ENCODE results near the gene ERP27. TPM values are rescaled to one million over a fixed set of nuclear protein-coding genes. Genes with fewer than 3 reads are reported as not detected.

Gene ERP27
- total RNA-seq, 1 donor from 2014 or later: 1.0 TPM

DNA sequence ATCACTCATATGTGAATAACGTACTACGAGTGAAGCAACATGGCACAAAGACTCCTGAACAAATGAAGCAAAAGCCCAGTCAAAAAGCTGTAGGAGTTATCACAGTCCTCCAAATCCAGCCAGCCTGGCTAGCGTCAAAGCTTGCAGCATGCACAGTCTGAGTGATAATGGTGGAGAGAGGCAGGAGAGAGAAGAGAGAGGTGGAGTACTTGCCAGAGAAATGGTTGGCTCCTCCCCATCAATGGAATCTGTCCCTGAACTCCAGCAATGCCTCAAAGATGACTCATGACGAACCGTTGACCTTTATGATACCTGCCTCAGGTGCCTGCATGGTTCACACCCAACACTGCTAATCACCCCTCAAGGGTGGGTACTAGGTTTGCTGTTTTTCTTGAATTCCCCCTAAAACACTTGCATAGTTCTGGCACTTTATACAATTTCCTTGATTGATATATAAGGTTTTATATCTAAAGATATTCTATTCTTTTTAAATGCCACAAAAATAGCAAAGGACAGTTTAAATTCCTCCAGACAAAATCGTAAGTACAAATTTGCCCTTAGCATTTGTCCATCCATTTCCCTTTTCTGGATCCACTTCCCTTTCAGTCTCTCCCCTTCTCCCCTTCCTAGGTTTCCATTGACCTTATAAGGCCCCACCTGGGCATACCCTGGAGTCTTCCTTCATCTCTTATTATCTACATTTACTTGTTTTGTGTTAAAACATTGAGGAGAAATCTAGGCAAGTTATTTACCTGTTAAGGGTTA lies 12.8 kb upstream of the ERP27 start:
- Histone ChIP-seq H2AFZ (ENCODE audit: low read depth, low read length) (no peak overlapping the region), H4K20me1 (ENCODE audit: insufficient read depth, low read length) (no peaks in the 10 kb centered on the region), H3K27me3 (ENCODE audit: insufficient read depth, low read length) (no peaks in the 10 kb centered on the region), H3K9me3 (ENCODE audit: insufficient read depth, low read depth, low read length) (no peaks in the 10 kb centered on the region), H3K4me2 (ENCODE audit: low read length) (peak overlapping the region; percentile 1), H3K79me2 (ENCODE audit: insufficient read depth, low read length) (no peaks in the 10 kb centered on the region), H3K9ac (ENCODE audit: low read length) (peak overlapping the region; percentile 41), H3K36me3 (ENCODE audit: insufficient read depth, low read length) (no peaks in the 10 kb centered on the region), H3K4me1 (ENCODE audit: insufficient read depth, low read length) (peaks cover 34% of the 10 kb centered on the region), H3K27ac (ENCODE audit: low read depth, low read length) (peak overlapping the region; percentile 80), H3K4me3 (ENCODE audit: insufficient read depth, low read depth, low read length) (no peak overlapping the region)
- DNase-seq (ENCODE audit: low read depth) (no peak), FAIRE-seq (no peak)
- Mint-ChIP-seq H3K9me3 (ENCODE audit: unreplicated experiment) (peaks cover 3% of the 10 kb centered on the region), H3K27me3 (ENCODE audit: low read depth, unreplicated experiment) (no peaks in the 10 kb centered on the region), H3K4me3 (ENCODE audit: unreplicated experiment) (no peak overlapping the region), H3K36me3 (ENCODE audit: low read depth, unreplicated experiment) (no peaks in the 10 kb centered on the region), H3K27ac (ENCODE audit: unreplicated experiment) (peak overlapping the region; percentile 36), H3K4me1 (ENCODE audit: low read depth, unreplicated experiment) (peaks cover 51% of the 10 kb centered on the region)
- TF ChIP-seq EZH2 (IDR thresholded peaks at IDR 0.05; ENCODE audit: insufficient read depth, low read length): no peak
- TF ChIP-seq, protein P1, sequence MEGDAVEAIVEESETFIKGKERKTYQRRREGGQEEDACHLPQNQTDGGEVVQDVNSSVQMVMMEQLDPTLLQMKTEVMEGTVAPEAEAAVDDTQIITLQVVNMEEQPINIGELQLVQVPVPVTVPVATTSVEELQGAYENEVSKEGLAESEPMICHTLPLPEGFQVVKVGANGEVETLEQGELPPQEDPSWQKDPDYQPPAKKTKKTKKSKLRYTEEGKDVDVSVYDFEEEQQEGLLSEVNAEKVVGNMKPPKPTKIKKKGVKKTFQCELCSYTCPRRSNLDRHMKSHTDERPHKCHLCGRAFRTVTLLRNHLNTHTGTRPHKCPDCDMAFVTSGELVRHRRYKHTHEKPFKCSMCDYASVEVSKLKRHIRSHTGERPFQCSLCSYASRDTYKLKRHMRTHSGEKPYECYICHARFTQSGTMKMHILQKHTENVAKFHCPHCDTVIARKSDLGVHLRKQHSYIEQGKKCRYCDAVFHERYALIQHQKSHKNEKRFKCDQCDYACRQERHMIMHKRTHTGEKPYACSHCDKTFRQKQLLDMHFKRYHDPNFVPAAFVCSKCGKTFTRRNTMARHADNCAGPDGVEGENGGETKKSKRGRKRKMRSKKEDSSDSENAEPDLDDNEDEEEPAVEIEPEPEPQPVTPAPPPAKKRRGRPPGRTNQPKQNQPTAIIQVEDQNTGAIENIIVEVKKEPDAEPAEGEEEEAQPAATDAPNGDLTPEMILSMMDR (IDR thresholded peaks at IDR 0.05; ENCODE audit: insufficient read depth, low read depth, low read length): no peak

DNA sequence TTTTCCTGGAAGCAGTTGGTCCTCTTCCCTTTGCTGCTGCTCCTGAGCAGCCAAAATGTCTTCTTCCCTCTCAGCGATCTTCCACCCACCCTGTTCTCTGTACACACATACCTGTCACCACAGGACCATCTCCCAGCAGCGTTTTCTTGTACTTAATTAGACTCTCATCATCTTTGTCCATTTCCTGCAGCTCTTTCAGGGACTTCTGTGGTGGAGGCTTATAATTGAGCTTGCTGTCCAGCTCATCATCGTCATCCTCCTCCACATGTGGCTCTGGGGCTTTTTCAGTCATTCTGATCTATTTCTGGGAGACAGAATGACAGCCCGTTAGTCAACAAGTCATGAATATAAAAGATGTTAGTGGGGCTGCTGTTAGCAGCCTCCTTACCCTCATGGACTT lies 12.1 kb upstream of the ERP27 start:
- Histone ChIP-seq H3K9me3 (ENCODE audit: insufficient read depth, low read depth, low read length) (no peaks in the 10 kb centered on the region), H3K27me3 (ENCODE audit: insufficient read depth, low read length) (no peaks in the 10 kb centered on the region), H4K20me1 (ENCODE audit: insufficient read depth, low read length) (no peaks in the 10 kb centered on the region), H3K36me3 (ENCODE audit: insufficient read depth, low read length) (no peaks in the 10 kb centered on the region), H2AFZ (ENCODE audit: low read depth, low read length) (no peak overlapping the region), H3K9ac (ENCODE audit: low read length) (no peak overlapping the region), H3K4me3 (ENCODE audit: insufficient read depth, low read depth, low read length) (no peak overlapping the region), H3K79me2 (ENCODE audit: insufficient read depth, low read length) (no peaks in the 10 kb centered on the region), H3K27ac (ENCODE audit: low read depth, low read length) (no peak overlapping the region), H3K4me1 (ENCODE audit: insufficient read depth, low read length) (peaks cover 34% of the 10 kb centered on the region), H3K4me2 (ENCODE audit: low read length) (no peak overlapping the region)
- peak; percentile 6 for DNase-seq (ENCODE audit: low read depth)
- Mint-ChIP-seq H3K9me3 (ENCODE audit: unreplicated experiment) (peaks cover 3% of the 10 kb centered on the region), H3K36me3 (ENCODE audit: low read depth, unreplicated experiment) (no peaks in the 10 kb centered on the region), H3K4me3 (ENCODE audit: unreplicated experiment) (no peak overlapping the region), H3K4me1 (ENCODE audit: low read depth, unreplicated experiment) (peaks cover 51% of the 10 kb centered on the region), H3K27ac (ENCODE audit: unreplicated experiment) (peak overlapping the region; percentile 12), H3K27me3 (ENCODE audit: low read depth, unreplicated experiment) (no peaks in the 10 kb centered on the region)
- TF ChIP-seq EZH2 (IDR thresholded peaks at IDR 0.05; ENCODE audit: insufficient read depth, low read length): no peak
- TF ChIP-seq, protein P1 (IDR thresholded peaks at IDR 0.05; ENCODE audit: insufficient read depth, low read depth, low read length): no peak
- no peak for FAIRE-seq

DNA sequence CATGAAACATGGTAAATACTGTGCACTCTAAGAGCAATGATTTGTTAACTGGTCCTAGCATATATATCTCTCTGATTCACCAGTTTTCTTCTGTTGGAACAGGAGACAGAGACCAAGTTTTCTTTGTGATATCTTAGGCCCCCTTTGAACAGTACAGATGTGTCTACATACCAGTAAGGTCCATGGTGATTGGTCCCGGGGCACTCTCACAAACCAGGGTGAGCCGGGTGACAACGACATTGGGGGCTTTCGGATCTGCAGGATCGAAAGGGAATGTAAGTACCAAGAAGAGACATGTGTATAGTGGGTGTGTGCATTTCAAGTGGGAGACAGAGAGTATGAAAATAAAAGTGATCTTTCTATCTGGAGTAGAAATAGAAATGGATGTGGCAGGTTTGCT lies 11.3 kb upstream of the ERP27 start:
- Histone ChIP-seq H3K4me3 (ENCODE audit: insufficient read depth, low read depth, low read length) (no peak overlapping the region), H3K4me2 (ENCODE audit: low read length) (no peak overlapping the region), H4K20me1 (ENCODE audit: insufficient read depth, low read length) (no peaks in the 10 kb centered on the region), H3K27me3 (ENCODE audit: insufficient read depth, low read length) (no peaks in the 10 kb centered on the region), H3K27ac (ENCODE audit: low read depth, low read length) (no peak overlapping the region), H3K79me2 (ENCODE audit: insufficient read depth, low read length) (no peaks in the 10 kb centered on the region), H3K36me3 (ENCODE audit: insufficient read depth, low read length) (no peaks in the 10 kb centered on the region), H3K4me1 (ENCODE audit: insufficient read depth, low read length) (peaks cover 34% of the 10 kb centered on the region), H2AFZ (ENCODE audit: low read depth, low read length) (no peak overlapping the region), H3K9ac (ENCODE audit: low read length) (no peak overlapping the region), H3K9me3 (ENCODE audit: insufficient read depth, low read depth, low read length) (no peaks in the 10 kb centered on the region)
- peaks cover 3% of the 10 kb centered on the region for H3K36me3 Mint-ChIP-seq (ENCODE audit: low read depth, unreplicated experiment)
- peaks cover 51% of the 10 kb centered on the region for H3K4me1 Mint-ChIP-seq (ENCODE audit: low read depth, unreplicated experiment)
- peaks cover 3% of the 10 kb centered on the region for H3K9me3 Mint-ChIP-seq (ENCODE audit: unreplicated experiment)
- no peak for TF ChIP-seq EZH2 (IDR thresholded peaks at IDR 0.05; ENCODE audit: insufficient read depth, low read length)
- TF ChIP-seq, protein P1 (IDR thresholded peaks at IDR 0.05; ENCODE audit: insufficient read depth, low read depth, low read length): no peak
- DNase-seq (ENCODE audit: low read depth) (no peak), FAIRE-seq (no peak)
- H3K4me3 Mint-ChIP-seq (ENCODE audit: unreplicated experiment): no peak overlapping the region
- no peaks in the 10 kb centered on the region for H3K27me3 Mint-ChIP-seq (ENCODE audit: low read depth, unreplicated experiment)
- peak overlapping the region; percentile 96 for H3K27ac Mint-ChIP-seq (ENCODE audit: unreplicated experiment)

All from astrocyte (in vitro differentiated cells and primary cell).